Spleen (tissue), 11 donors: Measurements from ENCODE around the gene AMMECR1L. TPM values are rescaled to one million over a fixed set of nuclear protein-coding genes. Genes with fewer than 3 reads are reported as not detected.
"Not testable (repeated sequence)": the region's sequence is repeated elsewhere in the genome, so short reads cannot be mapped to it uniquely, and the experiment has no call there.

Experiments
- DNase-seq: peaks from one replicate; pipeline ENCODE4 v3.0.0-alpha.2; 2020
- H3K27ac ChIP-seq, 8 donors: fragments of 200-600 bp; sonication (generic) in 7 of 8; 1 replicate in 4 of 8; 2 replicates in 4 of 8; pipeline versions ENCODE4 v1.5.0 to v1.8.0; 2016 to 2021; ENCODE audit warnings: inconsistent platforms in 4 of 8, mild to moderate bottlenecking in 4 of 8, moderate library complexity in 1 of 8
- H3K27me3 ChIP-seq, 7 donors: fragments of 200-600 bp; sonication (generic) in 6 of 7; replicated peaks in 1 of 7; 1 replicate in 4 of 7; 2 replicates in 3 of 7; pipeline versions ENCODE4 v1.5.0 to v1.8.0; 2016 to 2021; ENCODE audit warnings: inconsistent platforms in 3 of 7, mild to moderate bottlenecking in 1 of 7
- H3K36me3 ChIP-seq, 6 donors: fragments of 200-600 bp; sonication (generic) in 5 of 6; 1 replicate in 4 of 6; 2 replicates in 2 of 6; pipeline versions ENCODE4 v1.5.0 to v1.8.0; 2016 to 2021; ENCODE audit warnings: inconsistent platforms in 2 of 6
- H3K4me1 ChIP-seq, 6 donors: fragments of 200-600 bp; sonication (generic) in 5 of 6; 1 replicate in 3 of 6; 2 replicates in 3 of 6; pipeline versions ENCODE4 v1.5.0 to v1.8.0; 2016 to 2021; ENCODE audit warnings: inconsistent platforms in 3 of 6
- H3K4me3 ChIP-seq, 8 donors: fragments of 200-600 bp; sonication (generic) in 7 of 8; 1 replicate in 4 of 8; 2 replicates in 4 of 8; pipeline versions ENCODE4 v1.5.0 to v1.8.0; 2016 to 2021; ENCODE audit warnings: inconsistent platforms in 4 of 8, mild to moderate bottlenecking in 4 of 8, moderate library complexity in 2 of 8
- H3K9me3 ChIP-seq, 8 donors: fragments of 200-600 bp; sonication (generic) in 7 of 8; 1 replicate in 4 of 8; 2 replicates in 4 of 8; pipeline versions ENCODE4 v1.5.0 to v1.8.0; 2016 to 2021; ENCODE audit warnings: inconsistent platforms in 4 of 8
- POLR2A ChIP-seq, 3 donors: fragments of 450-650 bp; IDR thresholded peaks; one replicate each; pipeline ENCODE4 v1.5.1; 2017; ENCODE audit warnings: antibody characterized with exemption in 3 of 3, mild to moderate bottlenecking in 1 of 3
- POLR2AphosphoS5 ChIP-seq, 3 donors: sonication (generic); formaldehyde crosslinking; IDR thresholded peaks; one replicate each; pipeline ENCODE4 v1.5.1; 2017; ENCODE audit warnings: antibody characterized with exemption in 3 of 3
- WGBS, 5 donors: extraction: QIAGEN DNeasy Blood & Tissue Kit in 3 of 5; methylation state at CpG; one replicate each; pipeline versions ENCODE4 v1.1.5 to v1.1.7; 2013 to 2018; 5-methylcytosine and 5-hydroxymethylcytosine counted together
- intact Hi-C: fragments of 100-400 bp; cut with DNase I; formaldehyde crosslinking; loops from one replicate; pipeline ENCODE4 v1.15.0; 2023; ENCODE audit warnings: low total_unique reads
- polyA plus RNA-seq, 3 donors: library from polyadenylated mRNA; stranded (reverse); fragments of 200-250 nt; gene quantifications; one replicate each; pipeline ENCODE4 v1.2.1, GENCODE V29; 2013
- total RNA-seq, 7 donors: library from RNA; depleted of rRNA in 3 of 7; stranded (reverse); fragments of >200 nt in 3 of 7; fragmentation: NEBNext Ultra II Directional in 4 of 7; extraction: Animal tissue kit (Norgen Biotek cat#: 25700) in 4 of 7; gene quantifications; one replicate each; pipeline versions ENCODE4 v1.1.0 to v1.2.1, GENCODE V29; 2016 to 2021
- TF ChIP-seq, protein P1 (sequence below), 11 experiments: fragments of 200-600 bp in 7 of 11; fragments of 450-650 bp in 4 of 11; sonication (generic) in 4 of 11; IDR thresholded peaks in 8 of 11; conservative IDR thresholded peaks in 3 of 11; 1 replicate in 7 of 11; 2 replicates in 4 of 11; pipeline versions ENCODE4 v1.4.0 to v1.8.0; 2016 to 2021; ENCODE audit warnings: antibody characterized with exemption in 11 of 11, inconsistent platforms in 4 of 11, mild to moderate bottlenecking in 1 of 11
- donor health status: healthy with polysubstance abuse.
- donor health status: DM: no; HTN: no; CAD: no; lungs with moderate emphysema.
- donor health status: DM: no; HTN: no; CAD: no.
- donor health status: Bipolar disorder and iron deficiency.
- donor health status: healthy.
- donor health status: DM: no; HTN: no; CAD: no.
- donor health status: DM: yes; HTN: yes; CAD: no.

The AMMECR1L gene
- total and polyA plus RNA-seq, 10 donors = 4.8 to 17.2 (median 13.9) TPM

- no peak for DNase-seq
- TF ChIP-seq, protein P1, sequence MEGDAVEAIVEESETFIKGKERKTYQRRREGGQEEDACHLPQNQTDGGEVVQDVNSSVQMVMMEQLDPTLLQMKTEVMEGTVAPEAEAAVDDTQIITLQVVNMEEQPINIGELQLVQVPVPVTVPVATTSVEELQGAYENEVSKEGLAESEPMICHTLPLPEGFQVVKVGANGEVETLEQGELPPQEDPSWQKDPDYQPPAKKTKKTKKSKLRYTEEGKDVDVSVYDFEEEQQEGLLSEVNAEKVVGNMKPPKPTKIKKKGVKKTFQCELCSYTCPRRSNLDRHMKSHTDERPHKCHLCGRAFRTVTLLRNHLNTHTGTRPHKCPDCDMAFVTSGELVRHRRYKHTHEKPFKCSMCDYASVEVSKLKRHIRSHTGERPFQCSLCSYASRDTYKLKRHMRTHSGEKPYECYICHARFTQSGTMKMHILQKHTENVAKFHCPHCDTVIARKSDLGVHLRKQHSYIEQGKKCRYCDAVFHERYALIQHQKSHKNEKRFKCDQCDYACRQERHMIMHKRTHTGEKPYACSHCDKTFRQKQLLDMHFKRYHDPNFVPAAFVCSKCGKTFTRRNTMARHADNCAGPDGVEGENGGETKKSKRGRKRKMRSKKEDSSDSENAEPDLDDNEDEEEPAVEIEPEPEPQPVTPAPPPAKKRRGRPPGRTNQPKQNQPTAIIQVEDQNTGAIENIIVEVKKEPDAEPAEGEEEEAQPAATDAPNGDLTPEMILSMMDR (IDR thresholded peaks at IDR 0.05 in 8 of 11, conservative IDR thresholded peaks at IDR 0.05 in 3 of 11) = no peak
- TF ChIP-seq POLR2AphosphoS5 (IDR thresholded peaks at IDR 0.05) (no peak), POLR2A (IDR thresholded peaks at IDR 0.05) (no peak)
- intact Hi-C loops = no loop called here
- Histone ChIP-seq H3K9me3 (no peaks in the 10 kb centered on the region), H3K36me3 (peaks cover 0 to 18% (median 7%) of the 10 kb centered on the region in 6 donors), H3K4me1 (peaks cover 21 to 53% (median 36%) of the 10 kb centered on the region in 6 donors), H3K27me3 (no peaks in the 10 kb centered on the region), H3K4me3 (peak overlapping the region in 7 of 8 donors; percentile 6 to 77 (median 60)), H3K27ac (peak overlapping the region; percentile 10 to 96 (median 92))
- WGBS, 5 donors = 51 to 53% (median 52%) methylated on average over 8 of the region's 8 CpGs
These were observed 1.5 kb upstream of the AMMECR1L start for GRCh38 chr2:127887082-127887775.

- DNase-seq, H3K27me3 ChIP-seq, H3K9me3 ChIP-seq, intact Hi-C loops: not testable (repeated sequence)
- H3K27ac ChIP-seq = peak overlapping the region; percentile 87 to 96 (median 92)
- 0 to 1% (median 1%) methylated on average over 3 to 32 of the region's 32 CpGs; no CpG with 5 or more reads in 1 of the 5 donors for WGBS, 5 donors
- H3K4me3 ChIP-seq = peak overlapping the region; percentile 52 to 77 (median 59)
- H3K36me3 ChIP-seq = peaks cover 0 to 25% (median 9%) of the 10 kb centered on the region in 6 donors
- H3K4me1 ChIP-seq = peaks cover 21 to 53% (median 41%) of the 10 kb centered on the region in 6 donors
These were observed 808 bp upstream of the AMMECR1L start for GRCh38 chr2:127886593-127886935.

GRCh38 chr2:127884861-127885740 is 655 bp downstream of the AMMECR1L start:
- WGBS, 5 donors = 0 to 2% (median 1%) methylated on average over 13 to 55 of the region's 61 CpGs
- TF ChIP-seq, protein P1 (IDR thresholded peaks at IDR 0.05 in 8 of 11, conservative IDR thresholded peaks at IDR 0.05 in 3 of 11) = peak in 7 of 11 experiments; percentile 13 to 59 (median 35)
- H3K9me3 ChIP-seq, H3K27me3 ChIP-seq, intact Hi-C loops: not testable (repeated sequence)
- H3K4me3 ChIP-seq = peak overlapping the region; percentile 38 to 77 (median 59)
- H3K27ac ChIP-seq = peak overlapping the region in 7 of 8 donors; percentile 87 to 96 (median 92)
- peak; percentile 85 for DNase-seq
- H3K4me1 ChIP-seq = peaks cover 21 to 66% (median 54%) of the 10 kb centered on the region in 6 donors
- peaks cover 0 to 40% (median 9%) of the 10 kb centered on the region in 6 donors for H3K36me3 ChIP-seq

DNA sequence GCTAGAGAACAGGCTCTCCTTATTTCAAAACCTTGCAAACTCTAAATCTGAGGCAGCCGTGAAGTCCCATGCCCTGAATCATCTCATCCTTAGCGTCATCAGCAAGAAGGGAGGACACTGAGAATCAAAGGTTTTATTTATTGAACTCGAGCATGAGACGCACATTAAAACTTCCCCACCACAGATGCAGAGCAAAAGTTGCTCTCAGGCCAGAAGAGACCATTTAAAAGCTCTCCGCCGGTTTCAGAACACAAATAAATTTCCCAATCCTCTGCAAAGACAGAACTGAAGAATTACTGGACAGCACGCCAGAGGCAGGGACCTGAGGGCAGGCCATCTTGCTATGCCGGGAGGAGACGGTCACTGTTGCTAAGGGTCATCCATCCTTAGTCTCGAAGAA is 1.3 kb downstream of the AMMECR1L start:
- Histone ChIP-seq H3K27ac (peak overlapping the region in 6 of 8 donors; percentile 89 to 96 (median 93)), H3K4me3 (peak overlapping the region; percentile 38 to 77 (median 59)), H3K27me3 (no peaks in the 10 kb centered on the region), H3K36me3 (peaks cover 0 to 46% (median 9%) of the 10 kb centered on the region in 6 donors), H3K9me3 (no peaks in the 10 kb centered on the region), H3K4me1 (peaks cover 21 to 73% (median 59%) of the 10 kb centered on the region in 6 donors)
- TF ChIP-seq POLR2AphosphoS5 (IDR thresholded peaks at IDR 0.05) (no peak), POLR2A (IDR thresholded peaks at IDR 0.05) (no peak)
- TF ChIP-seq, protein P1 (IDR thresholded peaks at IDR 0.05 in 8 of 11, conservative IDR thresholded peaks at IDR 0.05 in 3 of 11) = no peak
- intact Hi-C loops = no loop called here
- 46 to 72% (median 56%) methylated on average over 10 of the region's 10 CpGs for WGBS, 5 donors
- DNase-seq = no peak
